ENCODE results near the gene ATP8B3.

Gene ATP8B3

DNA sequence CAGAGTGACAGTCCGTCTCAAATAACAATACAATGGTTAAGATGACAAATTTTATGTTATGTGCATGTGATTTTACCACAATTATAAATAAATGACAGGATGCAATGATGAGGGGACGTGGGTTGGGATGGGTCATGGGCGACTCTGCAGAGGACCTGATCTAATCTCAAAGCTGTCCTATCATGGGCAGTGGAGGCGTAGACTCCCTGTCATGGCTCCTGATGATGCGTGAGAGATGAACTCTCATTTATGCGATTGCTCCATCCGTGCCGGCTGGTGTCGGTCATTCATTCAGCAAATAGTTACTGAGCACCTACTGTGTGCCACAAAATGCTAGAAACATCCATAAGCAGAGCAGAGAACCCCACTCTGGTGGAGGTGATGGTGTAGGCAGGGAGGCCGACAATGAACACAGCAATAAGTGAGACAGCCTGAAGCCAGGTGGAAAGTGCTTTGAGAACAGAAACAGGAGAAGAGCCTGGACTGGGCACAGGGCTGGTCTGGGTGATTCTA, 37.9 kb upstream of the ATP8B3 start:
- no peak for DNase-seq

DNA sequence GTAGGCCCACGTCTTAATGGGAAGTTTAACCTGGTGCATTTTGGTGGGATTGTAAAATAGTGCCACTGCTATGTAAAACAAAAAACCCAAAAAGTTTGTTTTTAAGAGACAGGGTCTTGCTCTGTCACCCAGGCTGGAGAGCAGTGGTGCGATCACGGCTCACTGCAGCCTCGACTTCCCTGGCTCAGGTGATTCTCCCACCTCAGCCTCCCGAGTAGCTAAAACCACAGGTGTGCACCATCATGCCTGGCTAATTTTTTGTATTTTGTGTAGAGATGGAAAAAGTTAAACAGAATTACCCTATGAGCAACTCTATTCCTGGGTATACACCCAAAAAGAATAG, 37.0 kb upstream of the ATP8B3 start:
- no peak for DNase-seq

DNA sequence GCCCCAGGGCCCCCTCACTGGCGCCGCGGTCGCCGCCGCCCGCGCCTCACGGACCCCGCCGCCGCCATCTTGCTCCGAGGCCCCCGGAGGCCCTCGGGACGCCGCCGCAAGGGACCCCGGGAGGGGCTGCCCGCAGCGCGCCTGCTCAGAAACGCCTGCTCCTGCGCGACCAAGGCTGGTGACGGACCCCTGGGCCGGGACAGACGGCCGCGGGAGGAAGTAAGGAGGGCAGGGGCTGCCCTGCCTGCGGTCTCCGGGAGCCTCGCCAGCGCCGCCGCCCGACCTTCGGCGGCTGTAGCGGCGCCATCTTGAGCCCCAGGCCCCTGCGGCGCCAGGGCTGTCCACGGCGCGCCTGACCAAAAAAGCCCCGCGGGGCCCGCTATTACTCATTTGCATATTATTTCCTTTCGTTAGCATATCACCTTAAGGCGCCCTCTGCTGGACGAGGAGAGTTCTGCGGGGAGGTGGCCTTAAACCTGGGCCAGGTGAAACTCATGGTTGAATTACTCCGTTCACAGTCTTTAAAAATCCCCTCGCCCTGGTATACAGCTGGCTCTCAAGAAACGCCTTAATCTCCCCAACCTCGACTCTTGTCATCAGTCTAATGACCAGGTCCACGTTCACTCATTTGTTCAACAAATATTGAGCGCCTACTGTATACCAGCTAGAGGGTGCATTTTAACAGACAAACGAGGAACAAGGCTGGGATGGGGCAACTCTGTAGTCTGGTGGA, 36.5 kb upstream of the ATP8B3 start, which contains the start of gene REXO1:
Gene REXO1, minus strand, starts transcription at position 85 of the 733 bp plus-strand sequence. CDS start 125 bp downstream, outside the sequence.
- peak; percentile 98 for DNase-seq

DNA sequence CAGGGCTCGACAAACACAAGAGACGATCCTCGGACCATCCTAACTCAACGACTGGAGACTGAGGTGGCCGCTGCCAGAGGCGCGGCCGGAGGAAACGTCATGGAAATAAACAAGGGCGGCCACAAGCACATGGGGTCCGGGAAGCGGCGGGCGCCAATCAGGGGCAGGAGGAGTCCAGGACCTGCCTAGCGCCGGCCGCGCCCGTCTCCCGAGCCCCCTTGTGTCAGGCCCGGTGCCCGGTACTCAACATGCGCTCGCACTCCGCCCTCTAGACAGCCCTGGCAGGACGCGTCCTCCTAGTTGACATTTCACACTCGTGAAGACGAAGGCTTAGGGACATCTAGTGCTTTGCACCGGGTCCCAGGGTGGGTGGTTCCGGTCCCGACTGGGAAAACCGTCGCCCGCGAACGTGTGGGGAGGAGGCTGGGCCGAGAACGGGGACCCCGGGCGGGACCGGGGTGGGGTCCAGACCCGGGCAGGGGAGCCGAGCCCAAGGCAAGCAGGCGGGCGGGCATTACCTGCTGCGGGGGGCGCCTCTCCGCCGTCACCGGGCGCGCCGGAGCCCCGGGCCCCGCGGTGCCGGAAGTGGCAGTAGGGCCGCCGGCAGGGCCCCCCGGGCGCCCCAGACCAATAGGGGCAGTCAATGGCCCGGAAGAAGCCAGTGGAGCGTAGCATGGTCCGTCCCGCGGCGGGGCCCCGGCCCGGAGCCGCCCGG, 35.8 kb upstream of the ATP8B3 start:
- peak; percentile 60 for DNase-seq

DNA sequence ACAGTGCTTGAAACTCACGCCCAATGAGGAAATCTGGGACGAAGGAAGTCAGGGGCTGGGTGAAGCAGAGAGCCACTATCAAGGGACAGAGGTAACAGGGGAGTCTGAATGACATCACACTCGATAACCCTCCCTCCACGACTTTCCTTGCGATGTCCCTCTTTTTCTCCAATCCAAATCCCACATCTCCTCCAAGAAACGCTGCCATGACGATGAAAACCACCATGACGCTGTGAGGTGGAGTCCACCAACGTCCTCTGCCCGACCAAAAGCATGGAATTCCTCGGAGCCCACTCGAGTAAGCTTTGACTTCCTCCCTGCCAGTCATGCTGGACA, 35.2 kb upstream of the ATP8B3 start:
- no peak for DNase-seq

DNA sequence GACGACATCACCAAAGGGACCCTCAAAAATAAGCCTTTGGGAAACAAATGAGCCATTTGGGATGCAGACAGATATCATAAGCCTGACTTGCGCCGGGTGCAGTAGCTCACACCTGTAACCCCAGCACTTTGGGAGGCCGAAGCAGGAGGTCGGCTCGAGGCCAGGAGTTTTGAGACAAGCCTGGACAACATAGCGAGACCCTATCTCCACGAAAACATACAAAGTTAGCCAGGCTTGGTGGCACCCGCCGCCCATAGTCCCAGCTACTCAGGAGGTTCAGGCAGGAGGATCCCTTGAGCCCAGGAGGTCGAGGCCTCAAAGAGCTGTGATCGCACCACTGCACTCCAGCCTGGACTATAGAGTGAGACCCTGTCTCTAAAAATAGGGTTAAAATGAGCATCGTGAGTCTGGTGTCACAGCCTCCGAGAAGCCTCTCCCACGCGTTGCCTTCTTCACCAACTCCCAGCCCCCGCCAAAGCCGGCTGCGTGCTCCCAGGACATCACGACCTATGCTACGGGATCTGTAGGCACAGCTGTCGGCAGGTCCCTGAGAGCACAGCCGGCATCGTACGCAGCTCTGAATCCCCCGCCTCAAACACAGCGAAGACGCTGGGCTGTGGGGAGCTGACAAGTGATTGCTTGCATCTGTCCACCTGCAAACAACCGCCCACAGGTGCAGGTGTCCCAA, 34.6 kb upstream of the ATP8B3 start:
- DNase-seq: no peak

DNA sequence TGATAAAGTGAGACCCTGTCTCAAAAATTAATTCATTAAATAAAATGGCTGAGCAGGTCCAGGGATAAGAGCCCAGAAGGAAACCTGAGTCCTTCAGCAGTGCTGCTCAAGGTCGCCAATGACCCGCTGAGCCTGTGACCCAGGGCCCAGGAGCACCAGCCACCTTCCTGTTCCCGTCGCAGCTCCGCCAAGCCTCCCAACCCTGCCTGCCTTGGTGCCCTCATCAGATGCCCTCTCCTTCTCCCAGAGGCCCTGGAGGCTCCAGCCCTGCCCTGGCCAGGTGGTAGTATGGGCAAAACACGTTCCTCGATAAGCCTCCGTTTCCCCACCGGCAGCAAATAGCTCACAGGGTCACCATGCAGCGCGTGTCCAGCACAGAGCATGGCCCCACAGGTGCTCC, 33.6 kb upstream of the ATP8B3 start:
- no peak for DNase-seq

DNA sequence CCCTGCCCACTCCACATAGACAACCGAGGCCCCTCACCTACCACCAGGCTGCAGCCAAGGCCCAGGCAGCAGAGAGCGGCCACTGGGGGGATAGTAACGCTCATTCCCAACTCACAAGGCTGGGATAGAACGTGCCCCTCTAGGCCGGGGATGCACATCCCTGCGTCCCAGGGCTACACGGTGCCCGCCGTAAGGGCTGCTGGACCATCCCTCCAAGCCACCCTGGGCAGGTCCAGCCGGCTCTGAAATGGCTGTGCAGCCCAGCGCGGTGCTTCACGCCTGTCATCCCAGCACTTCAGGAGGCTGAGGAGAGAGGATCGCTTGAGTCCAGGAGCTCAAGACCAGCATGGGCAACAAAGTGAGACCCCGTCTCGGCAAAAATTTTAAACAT, 33.0 kb upstream of the ATP8B3 start:
- DNase-seq: no peak

DNA sequence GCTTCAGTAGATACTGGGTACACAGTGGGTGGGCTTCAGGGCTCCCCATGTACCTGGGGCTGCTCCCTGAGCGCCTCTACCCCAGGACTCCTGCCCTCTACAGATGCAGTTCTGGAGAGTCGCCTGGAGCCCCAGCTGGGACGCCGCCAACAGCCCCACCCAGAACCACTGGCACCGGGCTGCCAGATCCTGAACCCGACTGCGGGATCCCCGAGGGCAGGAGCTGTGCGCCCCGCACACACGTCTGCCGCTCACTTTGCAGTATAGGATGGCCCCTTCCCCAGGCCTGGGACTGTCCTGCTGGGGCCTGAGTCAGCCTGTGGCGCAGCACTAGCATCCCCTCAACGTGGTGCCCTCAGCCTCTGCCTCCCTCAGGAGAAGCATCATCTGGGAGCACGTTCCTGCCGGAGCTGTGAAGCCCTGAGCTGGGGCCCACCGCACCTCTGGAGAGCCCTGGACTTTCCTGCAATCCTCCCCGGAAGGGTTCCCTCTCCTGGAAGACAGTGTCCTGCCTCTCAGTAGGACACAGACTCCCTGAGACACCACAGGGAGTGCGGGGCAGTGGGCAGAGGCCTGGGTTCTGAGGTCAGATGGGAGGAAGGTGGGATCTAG, 32.5 kb upstream of the ATP8B3 start:
- no peak for DNase-seq

DNA sequence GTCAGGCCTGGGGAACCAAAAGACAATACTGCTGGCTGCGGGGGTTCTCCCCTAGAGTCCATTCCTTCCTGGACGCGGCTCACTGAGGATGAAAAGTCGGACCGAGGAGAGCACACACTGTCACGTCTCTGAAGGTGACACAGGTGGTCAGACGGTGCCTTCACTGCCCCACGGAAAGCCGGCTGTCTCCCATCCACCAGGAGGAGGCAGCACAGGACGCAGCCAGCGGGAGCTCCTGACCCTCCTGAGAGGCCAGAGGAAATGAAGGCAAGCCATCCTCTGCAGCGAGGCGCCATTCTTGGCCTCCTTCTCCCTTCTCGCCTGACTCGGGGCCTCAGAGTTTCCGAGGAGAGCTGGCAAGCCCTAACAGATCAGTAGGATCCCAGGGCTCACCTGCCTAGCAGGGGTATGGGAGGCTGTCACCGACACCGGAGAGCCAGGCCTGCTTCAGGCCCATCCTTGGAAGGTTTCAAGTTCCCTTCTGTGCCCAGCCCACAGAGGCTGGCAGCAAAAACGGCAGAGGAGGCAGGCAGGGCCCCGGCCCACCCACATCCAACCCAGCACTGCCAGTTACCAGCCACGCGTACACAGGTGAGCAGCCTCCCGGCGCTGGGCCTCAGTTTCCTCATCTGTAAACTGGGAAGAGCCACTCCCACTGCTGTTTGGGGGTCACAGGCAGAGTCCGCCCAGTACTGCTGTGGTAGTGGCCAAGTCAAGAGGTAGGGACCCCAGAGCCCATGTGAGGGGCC, 31.7 kb upstream of the ATP8B3 start:
- no peak for DNase-seq

DNA sequence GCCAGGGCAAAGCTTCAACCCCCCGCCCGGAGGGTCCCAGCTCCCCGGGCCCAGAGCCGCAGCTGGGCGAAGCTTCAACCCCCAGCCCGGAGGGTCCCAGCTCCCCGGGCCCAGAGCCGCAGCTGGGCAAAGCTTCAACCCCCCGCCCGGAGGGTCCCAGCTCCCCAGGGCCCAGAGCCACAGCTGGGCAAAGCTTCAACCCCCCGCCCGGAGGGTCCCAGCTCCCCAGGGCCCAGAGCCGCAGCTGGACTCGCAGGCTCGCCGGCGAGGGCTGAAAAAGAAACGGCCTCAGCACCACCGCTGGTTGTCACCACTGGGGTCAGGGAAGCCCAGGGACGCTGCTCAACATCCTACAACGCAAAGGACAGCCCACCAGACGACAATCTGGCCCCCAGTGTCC, 31.0 kb upstream of the ATP8B3 start:
- no peak for DNase-seq

DNA sequence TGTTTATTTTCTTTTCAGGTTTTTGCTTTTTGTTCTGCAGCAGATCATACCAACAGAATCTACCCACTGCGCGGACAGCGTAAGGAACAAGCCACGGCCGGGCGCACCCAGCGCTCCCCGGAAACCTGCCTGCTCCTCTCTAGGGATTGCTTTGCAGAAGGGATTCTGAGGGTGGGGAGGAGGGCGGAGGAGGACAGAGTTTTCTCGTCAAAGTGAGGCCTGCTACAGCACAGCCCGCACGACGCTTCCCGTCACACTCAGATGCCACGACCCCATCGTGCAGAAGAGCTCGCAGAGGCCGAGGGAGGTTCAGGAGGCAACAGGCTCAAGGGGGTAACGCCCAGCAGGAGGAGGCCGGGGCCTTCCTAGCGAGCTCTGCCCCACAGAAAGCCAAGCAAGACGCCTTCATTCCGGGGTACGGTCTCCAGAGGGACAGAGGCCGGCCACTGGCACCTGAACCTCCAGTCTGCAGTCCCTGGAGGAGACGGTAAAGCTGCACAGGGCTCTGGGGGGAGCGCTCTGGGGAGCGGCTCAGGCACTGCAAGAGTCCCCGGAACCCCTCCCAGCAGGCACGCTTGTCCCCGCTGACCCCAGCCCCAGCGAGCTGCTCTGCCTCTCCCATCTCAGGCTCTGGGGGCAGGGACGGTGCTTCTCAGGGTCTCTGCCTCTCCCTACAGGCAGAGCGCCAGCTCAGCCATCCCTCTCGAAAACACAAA, 29.3 kb upstream of the ATP8B3 start:
- no peak for DNase-seq

DNA sequence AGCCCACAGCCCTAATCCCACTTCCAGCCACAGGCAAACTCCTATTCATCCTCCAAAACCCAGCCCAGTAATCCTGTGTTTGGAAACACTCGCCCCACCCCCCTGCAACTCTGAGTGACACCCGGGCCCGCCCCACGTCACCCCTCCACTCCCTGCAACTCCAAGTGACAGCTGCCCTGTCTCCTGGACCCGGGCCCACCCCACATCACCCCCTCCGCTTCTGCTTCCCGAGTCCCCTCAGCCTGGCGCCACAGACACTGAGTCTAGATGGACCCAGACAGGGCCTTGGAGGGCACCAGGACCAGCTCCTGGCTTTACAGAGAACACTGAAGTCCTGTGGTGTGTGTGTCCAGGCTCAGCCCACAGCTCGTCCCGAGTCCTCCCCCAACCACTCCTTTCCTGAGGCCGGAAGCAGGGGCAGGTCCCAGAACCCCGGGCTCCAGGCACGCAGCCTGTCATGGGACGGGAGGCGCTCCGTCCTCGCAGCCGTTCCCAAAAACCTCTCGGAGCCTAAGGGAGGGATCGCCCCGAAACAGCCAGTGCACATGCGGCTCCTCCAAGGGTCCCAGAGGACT, 28.6 kb upstream of the ATP8B3 start:
- no peak for DNase-seq

DNA sequence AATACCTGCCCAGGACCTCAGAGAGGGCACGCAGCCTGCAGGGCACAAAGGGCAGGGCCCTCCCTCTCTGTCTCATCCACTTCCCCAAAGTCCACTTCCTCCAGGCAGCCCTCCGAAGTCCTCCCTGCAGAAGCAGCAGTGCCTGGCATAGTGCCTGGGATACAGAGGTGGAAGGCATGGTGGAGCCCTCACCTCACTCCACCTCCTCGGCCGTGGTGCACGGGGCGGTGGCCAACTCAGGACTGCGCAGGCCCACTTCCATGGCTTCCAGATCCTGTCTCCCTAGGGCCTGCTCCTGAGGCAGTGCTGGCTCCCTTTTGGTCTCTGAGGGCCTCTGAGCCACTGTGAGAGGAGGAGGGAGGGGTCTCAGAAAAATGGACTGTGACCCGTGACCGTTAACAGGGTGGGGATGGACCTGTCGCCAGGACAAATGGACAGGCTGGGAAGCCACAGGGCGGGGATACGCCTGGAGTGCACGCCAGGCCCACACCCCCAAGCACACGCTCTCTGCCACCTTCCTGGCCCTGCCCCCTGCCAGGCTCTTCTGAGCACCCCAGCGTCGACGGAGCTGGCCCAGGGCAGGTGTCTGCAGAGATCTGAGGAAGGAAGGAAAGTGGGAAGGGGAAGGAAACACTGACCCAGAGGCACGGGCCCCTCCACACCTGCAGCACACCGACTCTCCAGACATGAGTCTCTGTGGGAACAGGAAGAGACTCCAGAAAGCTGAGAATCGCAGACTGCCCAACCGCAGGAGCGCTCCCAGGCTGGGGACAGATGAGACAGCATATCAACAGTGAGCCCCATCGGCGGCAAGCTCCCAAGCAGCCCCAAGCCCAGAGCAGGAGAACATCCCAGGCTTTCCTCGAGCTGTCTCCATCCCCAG, 27.8 kb upstream of the ATP8B3 start:
- DNase-seq: no peak

DNA sequence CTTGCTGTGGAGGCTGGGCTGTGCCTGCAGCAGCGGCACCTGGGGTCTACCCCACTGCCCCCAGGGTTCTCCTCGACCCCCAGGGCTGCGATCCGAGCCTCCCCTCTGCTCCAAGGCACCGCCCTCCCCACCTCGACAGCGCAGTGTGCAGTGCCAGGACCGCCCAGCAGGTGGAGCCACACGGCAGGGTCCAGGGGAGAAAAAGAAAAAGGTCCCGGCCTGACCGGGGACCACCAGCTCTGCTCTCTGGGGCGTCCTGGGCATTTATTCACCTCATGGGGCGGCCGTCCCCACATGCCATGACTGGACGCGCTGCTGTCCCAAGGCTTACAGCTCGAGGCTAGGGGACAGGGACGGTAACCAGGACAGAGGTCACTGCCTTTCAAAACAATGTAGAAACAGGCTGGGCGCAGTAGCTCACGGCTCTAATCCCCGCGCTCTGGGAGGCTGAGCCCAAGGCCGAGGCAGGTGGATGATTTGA, 25.6 kb upstream of the ATP8B3 start:
- peak; percentile 76 for DNase-seq

DNA sequence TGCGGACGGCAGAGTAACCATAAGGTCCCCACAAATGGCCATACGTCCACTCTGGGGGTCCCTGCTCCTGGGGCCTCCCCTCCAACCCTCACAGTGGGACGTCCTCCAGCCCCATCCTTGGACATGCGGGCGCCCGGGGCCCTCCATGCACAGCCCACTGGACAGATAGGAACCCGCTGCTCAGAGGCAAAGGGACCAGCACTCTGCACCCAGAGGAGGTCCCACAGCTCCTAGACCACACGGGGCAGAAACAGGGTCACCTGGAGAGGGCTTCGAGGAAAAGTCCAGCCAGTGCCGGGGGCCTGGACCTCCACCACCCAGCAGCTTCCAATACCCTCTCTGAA, 25.1 kb upstream of the ATP8B3 start:
- DNase-seq: no peak

DNA sequence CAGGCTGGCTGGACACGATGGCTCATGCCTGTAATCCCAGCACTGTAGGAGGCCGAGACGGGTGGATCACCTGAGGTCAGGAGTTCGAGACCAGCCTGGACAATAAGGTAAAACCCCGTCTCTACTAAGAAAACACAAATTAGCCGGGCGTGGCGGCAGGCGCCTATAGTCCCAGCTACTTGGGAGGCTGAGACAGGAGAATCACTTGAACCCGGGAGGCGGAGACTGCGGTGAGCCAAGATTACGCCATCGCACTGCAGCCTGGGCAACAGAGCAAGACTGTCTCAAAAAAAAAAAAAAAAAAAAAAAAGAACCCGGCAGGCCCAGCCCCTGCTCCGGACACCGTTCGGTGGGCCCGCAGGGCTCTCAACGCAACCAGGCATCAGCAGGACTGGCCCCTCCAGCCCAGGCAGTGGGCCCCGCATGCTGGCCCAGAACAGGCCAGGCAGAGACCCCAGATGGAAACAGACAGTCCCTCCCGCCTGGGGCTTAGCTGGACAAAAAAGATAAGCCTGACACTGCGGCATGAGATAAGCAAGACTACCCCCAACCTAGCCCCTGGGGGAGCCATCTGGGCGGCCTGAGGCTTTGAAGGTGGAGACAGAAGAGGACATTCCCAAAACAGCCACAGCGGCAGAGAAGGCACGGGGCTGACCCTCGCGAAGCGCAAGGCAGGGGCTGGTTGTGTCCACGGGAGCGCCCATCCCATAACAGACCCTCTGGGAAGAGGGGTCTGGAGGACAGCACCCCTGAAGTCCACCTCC, 24.6 kb upstream of the ATP8B3 start:
- DNase-seq: no peak

DNA sequence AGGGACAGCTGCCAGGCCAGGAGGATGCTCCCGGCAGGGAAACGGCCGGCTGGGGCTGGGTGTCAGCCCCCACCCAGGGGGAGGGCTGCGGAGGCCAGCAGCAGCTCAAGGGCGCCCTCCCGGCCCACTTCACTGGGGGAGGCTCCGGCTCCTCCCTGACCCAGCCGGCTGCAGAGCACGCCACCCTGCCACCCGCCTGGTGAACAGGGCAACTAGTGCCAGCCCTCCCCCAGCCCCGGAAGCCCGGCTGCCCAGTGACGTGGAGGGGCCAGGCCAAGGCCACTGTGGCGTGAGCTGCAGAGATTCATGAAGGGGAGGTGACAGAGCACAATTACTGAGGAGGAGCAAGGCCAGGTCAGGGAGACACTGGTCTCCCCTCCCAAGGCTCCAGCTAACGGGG, 21.5 kb upstream of the ATP8B3 start:
- no peak for DNase-seq

DNA sequence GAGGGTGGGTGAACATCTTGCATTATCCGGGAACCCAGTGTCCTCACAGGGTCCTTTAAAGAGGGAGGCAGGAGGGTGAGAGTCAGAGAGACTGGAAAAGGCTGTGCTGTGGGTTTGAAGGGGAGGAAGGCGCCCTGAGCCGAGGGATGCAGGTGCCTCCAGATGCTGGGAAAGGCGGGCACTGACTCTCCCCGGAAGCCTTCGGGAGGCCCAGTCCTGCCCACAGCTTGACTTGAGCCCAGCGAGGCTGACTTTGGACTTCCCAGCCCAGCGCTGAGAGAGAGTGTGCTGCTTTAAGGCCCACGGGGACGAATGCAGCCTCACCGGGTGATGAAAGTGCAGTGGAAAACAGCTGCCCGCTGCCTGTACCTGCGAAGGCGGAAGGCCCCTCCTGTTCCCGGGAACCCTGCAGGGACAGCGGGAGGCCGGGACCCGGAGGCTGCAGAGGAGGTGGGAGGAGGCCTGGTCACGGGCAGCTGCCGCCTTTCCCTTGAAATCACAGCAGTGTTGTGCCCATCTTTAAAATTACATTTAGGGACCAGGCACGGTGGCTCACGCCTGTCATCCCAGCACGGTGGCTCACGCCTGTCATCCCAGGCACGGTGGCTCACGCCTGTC, 20.1 kb upstream of the ATP8B3 start:
- no peak for DNase-seq

All from activated CD4-positive, alpha-beta T cell treated with anti-CD3 and anti-CD28 coated beads for 48 hours (primary cell).